SHP77 (cell line): ENCODE results near the gene TNRC6C.
"Not testable (repeated sequence)": the region's sequence is repeated elsewhere in the genome, so short reads cannot be mapped to it uniquely, and the experiment has no call there.

Experiments used
- DNase-seq, 2 experiments: peaks; one replicate each; lab custom pipeline; 2025; lab: John Stamatoyannopoulos, UW

Gene TNRC6C

DNA sequence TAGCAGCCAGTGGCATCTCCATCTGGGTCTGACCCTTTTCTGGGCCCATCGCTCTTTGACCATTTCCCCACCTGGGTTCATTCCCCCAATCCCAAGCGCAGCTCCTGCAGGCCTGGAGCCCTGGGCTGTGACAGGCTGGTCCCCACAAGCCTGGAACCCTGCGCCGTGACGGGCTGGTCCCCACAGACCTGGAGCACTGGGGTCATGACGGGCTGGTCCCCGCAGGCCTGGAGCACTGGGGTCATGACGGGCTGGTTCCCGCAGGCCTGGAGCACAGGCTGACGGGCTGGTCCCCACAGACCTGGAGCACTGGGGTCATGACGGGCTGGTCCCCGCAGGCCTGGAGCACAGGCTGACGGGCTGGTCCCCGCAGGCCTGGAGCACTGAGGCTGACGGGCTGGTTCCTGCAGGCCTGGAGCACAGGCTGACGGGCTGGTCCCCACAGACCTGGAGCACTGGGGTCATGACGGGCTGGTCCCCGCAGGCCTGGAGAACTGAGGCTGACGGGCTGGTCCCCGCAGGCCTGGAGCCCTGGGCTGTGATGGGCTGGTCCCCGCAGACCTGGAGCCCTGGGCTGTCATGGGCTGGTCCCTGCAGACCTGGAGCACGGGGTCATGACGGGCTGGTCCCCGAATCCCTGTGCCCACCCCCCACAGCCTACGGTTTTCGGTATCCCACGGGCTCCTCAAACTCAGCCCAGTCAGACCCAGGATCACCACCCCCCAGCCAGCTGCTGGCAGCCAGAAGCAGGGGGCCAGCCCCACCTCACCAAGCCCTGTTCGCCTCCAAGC lies 153.4 kb downstream of the TNRC6C start:
- DNase-seq, result no peak

DNA sequence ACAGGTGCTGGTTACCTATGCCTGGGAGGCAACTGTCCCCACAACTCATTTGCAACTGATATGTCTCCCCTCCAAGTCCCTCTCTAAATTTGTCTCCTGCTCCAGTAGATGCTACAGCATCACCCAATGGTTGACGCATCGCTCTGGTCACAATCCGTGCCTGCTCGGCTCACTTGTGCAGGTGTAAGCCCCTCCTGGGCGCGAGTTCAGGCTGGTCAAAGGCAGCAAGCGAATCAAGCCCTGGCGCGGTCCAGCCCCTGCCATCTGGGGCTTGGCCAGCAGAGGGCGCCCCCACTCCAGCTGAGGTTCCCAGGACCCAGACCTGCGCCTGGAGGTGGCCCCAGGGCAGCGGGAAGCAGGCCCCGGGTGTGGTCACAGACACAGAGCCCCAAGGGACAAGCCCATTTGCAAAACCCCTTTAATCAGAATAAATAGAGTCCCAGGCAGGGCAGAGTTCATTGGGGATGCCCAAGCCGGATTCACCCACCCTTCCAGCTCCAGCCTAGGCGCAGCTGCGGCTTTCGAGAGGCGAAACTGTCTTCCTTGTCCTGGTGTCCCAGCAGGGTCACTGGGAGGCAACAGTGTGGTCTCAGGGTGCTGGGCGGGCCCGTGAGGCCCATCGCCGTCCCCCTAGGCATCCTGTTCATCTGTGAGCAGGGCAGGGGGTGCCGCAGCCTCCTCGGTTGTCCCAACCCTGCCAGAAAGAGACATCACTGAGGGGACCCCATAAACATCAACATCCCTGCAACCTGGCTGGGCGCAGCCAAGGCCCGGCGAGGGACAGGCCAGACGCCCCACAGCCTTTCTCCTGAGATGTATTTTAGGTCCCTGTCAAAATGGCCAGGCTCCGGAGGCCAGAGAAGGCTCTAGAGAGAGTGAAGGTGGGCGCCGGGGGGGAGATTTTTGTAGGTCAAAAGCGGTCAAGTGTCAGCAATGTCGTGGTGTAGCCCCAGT lies 154.3 kb downstream of the TNRC6C start:
- DNase-seq, result peak; percentile 64

DNA sequence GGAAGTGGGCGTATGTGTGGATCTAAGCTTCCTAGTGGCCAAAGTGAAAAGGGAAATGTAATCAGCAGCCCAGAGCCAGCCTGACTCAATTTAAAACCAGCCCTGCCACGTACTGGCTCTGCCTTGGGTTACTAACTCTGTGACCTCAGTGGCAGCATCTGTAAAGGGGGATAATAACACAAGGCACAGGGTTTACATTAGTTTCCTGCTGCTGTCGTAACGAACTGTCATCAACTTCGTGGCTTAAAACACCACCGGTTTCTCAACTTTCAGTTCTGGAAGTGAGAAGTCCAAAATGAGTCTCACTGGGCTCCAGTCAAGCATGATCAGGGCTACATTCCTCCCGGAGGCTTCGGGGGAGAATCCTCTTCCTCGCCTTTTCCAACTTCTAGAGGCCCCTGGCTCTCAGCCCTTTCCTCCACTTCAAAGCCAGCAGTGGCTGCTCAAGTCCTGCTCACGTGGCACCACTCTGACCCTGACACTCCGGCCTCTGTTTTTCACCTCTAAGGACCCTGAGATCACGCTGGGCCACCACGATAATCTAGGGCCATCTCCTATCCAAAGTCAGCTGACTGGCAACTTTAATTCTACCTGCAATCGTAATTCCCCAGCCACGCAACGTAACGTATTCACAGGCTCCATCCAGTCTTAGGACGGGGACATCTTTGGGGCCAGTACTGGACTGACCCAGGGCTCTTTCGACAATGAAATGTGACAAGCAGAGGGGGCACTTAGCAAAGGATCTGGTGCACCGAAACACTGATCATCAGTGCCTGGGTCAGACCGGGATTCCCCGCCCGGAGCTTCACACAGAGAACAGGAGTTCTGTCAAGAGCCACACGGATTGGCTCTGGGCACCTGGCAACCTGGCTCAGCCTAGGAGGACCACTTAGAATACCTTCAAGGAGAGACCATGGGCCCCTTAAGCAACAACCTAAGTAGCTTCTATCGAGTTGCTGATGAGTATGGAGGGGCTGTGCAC lies 155.6 kb downstream of the TNRC6C start:
- no peak for DNase-seq

DNA sequence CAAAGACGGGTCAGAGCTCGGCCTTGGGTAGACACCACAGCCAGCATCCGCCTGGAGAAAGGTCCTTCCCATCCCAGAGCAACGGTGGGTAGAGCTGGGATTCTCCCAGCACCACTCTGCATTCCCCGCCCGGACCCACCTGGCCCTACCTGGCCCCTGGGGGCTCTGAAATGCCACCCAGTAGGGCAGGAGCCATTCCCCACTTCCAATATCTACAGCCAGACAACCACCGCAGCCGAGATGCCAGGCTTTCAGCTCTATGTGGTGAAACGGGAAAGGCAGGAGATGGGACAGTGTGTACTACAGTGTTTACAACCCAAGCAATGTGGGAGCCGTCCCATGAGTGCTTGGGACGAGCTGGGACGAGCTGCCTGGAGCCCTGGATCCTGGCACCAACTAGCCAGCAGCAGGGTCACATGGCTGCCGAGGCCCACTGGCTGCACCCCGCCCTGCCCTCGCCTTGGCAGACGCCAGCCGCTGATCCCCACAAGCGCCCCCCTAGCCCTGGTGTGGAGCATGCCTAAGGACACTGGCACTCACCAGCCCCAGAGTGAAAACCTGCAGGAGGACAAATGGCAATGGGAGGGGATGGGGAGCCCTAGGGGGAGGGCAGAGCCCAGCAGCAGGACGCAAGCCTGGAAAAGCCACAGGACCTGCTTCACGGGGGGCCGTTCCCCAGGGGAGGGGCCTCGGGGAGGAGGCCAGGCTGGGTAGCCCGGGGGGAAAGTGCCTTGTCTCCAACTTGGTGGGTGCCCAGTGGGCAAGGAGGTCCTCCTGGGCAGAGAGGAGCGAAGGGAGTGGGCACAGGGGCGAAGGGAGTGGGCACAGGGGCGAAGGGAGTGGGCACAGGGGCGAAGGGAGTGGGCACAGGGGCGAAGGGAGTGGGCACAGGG lies 156.6 kb downstream of the TNRC6C start:
- DNase-seq, result no peak

DNA sequence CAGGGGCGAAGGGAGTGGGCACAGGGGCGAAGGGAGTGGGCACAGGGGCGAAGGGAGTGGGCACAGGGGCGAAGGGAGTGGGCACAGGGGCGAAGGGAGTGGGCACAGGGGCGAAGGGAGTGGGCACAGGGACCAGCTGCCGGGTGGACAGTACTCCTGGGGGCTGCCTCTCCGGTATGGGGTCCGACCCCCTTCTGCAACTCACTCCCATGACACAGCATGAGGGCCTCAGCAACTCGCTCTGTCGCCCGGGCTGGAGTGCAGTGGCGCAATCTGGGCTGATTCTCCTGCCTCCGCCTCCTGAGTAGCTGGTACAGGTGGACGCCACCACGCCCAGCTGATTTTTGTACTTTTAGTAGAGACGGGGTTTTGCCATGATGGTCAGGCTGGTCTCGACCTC lies 157.3 kb downstream of the TNRC6C start:
- DNase-seq, result not testable (repeated sequence)

DNA sequence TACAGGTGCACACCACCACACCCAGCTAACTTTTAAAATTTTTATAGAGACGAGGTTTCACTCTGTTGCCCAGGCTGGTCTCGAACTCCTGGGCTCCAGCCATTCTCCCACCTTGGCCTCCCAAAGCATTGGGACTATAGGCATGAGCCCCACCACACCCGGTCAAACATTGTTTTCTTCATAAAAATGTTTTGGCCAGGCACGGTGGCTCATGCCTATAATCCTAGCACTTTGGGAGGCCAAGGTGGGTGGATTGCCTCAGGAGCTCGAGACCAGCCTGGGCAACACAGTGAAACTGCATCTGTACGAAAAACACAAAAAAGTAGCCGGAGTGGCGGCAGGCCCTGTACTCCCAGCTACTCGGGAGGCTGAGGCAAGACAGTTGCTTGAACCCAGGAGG lies 157.9 kb downstream of the TNRC6C start:
- DNase-seq, result no peak

DNA sequence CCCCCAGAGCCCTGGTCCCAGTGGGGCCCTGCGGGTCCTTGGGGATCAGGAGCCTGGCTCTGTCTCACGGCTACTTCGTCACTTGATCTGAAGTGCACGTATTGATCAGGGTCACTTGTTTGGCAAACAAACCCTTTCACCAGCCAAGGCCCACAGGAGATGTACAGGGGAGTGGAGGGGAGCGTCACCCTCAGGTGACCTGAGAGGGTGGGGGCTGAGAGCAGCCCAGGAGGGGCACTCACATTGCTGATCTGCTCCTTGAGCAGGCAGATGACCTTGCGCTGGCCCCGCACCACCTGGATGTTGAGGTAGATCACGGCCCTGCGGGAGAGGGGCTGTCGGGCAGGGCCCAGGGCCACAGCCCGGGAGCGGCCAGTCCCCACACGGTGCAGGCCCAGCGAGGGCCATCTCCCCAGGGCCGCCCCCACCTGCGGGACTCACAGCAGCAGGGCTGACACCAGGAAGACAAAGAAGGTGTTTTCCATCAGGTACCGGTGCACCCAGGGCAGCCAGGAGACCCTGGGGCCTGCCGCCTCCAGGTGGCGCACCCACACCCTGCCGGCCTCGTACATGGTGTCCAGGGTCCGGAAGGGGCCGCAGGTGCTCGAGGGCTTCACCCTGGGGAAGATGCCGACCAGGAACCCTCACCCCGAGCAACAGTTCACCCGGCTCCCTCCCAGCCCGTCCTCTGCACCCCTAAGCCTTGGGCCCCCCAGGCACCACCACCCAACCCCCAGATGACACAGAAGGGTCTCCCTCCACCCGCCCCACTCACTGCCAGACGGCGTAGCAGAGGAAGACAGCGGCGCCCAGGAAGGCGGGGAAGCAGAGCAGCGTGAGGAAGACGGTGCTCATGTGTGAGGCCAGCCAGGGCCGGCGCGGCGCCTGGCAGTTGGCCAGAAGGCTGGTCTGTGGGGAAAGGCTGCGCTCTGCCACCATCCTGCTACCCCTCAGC lies 158.8 kb downstream of the TNRC6C start:
- DNase-seq, result peak; percentile 78 to 89

DNA sequence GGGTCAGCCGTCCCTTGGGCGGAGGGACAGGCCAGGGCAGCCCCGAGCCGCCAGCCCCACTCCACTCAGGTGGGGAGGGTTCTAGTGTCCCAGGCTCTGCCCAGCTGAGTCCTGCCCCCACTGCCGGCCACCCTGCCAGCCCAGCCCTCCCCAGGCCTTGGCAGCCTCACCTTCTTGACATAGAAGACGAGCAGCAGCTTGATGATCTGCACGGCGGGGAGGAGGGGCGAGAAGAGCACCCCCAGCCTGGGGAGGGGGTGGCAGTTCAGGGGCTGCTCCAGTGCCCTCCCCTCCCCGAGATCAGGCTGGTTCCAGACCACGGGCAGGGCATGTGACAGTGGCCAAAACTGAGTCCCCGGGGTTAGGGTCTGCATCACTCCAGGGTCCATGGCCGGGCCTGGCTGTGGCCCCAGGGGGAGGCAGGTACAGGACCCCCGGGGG lies 160.3 kb downstream of the TNRC6C start:
- no peak for DNase-seq

DNA sequence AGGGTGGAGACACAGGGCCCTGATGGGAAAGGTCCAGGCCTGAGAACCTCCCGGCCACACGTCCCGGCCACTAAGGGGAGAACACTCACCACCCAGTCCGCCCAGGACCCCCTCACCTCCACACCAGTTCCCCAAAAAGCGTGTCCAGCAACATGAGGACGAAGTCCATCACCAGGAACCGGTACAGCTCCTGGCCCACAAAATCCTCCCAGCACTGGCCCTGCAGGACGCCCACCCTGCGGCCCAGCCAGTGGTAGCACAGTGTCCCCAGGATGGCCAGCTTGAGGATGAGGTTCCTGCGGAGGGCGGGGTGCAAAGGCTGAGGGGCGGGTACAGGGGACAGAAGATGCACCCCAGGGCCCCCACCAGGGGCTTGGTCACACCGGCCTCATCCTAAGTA lies 162.0 kb downstream of the TNRC6C start:
- DNase-seq, result no peak

DNA sequence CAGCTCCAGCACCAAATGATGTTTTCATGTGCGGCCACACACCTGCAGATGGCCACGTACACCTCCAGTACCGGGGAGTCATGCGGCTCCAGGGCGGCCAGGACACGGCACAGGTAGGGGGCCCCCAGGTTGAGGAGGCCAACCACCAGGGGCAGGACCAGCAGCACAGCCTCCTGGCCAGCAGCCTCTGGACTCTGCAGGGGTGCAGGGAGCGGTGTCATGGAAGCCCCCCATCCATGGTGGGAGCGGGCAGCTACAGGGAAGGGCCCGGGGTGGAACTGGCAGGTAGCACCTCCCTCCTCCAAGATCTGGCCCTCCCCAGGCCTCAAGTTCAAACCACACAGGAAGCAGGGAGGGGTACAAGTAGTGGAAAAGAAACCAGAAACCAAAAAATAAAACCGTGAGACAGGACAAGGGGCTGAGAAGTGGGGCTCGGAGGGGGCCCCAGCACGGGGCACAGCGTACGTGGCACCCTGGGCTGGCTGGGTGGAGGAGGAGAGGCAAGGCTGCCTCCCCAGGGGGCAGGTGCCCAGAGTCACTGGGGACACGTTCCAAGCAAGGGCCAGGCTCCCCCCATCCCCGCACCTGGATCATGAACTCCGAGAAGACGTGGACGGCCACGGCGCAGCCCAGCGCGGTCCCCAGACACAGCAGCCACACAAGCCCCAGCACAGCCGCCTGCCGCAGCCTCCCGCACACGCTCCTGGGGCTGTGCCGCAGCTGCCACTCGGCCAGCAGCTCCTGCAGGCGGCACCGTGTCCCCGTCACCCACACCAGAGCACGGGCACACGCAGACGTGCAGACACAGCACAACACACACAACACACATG lies 162.7 kb downstream of the TNRC6C start:
- no peak for DNase-seq

DNA sequence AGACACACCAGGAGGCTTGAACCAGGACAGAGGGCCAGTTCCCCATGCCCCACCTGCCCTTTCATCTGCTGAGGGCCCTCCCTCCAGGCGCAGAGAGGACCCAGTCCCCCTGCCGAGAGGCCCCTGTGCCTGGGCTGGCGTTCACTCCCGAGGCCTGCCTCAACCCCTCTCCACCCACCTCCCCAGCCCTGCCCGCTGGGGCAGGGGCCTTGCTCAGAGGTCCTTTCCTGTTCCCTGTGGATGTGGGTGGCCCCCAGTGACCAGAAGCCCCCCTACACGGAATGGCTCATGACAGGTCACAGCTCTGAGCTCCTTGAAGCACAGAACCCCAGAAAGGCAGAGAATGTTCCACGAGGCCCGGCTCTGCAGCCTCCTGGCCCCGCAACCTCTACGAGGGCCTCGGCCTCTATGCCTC lies 163.3 kb downstream of the TNRC6C start:
- no peak for DNase-seq

DNA sequence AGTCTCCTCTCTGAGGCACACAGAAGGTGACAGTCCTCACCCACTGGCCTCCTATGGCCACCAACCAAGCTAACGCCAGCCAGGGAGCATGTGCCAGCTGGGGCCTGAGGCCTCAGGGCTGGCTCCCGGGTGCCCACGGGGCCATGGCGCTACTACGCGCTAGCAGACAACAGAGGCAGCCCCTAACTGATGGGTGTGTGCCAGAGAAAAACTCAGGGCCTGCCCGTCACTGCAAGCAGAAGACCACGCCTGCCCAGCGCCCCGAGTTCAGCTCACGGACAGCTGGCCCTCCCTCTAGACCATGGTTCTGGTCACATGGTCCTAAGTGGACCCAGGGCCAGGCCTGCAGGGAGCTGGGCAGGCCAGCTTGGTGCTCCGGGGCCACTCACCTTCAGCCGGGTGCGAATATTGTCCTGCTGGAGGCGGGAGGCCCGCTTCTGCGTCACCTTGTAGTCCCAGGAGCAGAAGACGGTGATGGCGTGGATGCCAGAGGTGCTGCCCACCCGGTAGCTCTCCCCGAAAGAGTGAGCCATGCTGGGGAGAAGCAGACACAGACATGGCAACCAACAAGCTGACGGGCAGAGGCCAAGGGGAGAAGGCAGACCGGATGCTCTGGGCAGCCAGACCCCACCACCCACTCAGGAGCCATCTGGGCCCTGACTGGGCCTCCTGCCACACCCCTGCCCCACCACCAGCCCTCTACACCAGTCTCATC lies 163.9 kb downstream of the TNRC6C start:
- DNase-seq, result no peak

DNA sequence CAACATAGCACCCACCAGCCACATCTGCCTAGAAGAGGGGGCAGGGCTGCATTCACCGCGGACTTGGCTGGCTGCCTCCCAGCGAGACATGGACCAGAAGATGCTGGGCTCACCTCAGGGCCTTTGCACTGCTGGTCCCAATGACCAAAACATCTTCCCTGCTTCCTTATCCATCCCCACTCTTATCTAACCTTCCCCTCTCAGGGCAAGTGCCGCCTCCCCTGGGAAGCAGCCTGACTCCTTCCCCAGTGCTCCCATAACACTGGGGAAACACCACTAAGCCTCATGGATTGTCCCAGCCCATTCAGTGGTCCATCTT lies 164.4 kb downstream of the TNRC6C start:
- no peak for DNase-seq

DNA sequence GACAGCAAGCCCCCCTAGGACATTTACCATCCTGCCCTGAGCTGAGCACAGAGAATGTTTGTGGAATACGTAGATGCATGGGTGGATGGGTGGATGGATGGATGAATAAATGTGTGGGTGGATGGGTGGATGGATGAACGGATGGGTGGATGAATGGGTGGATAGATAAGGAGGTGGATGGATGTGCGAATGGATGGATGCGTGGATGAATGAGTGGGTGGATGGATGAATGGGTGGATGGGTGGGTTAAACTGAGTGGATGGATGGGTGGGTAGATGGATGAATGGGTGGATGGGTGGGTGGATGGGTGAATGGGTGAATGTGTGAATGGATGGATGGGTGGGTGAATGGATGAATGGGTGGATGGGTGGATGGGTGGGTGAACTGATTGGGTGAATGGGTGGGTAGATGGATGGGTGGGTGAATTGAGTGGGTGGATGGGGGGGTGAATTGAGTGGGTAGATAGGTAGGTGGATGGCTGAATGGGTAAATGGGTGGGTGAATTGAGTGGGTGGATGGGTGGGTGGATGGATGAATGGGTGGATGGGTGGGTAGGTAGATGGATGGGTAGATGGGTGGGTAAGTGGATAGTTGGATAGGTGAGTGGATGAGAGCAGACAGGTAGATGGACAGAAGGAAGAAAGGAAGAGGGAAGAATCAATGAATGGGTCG lies 164.9 kb downstream of the TNRC6C start:
- no peak for DNase-seq

DNA sequence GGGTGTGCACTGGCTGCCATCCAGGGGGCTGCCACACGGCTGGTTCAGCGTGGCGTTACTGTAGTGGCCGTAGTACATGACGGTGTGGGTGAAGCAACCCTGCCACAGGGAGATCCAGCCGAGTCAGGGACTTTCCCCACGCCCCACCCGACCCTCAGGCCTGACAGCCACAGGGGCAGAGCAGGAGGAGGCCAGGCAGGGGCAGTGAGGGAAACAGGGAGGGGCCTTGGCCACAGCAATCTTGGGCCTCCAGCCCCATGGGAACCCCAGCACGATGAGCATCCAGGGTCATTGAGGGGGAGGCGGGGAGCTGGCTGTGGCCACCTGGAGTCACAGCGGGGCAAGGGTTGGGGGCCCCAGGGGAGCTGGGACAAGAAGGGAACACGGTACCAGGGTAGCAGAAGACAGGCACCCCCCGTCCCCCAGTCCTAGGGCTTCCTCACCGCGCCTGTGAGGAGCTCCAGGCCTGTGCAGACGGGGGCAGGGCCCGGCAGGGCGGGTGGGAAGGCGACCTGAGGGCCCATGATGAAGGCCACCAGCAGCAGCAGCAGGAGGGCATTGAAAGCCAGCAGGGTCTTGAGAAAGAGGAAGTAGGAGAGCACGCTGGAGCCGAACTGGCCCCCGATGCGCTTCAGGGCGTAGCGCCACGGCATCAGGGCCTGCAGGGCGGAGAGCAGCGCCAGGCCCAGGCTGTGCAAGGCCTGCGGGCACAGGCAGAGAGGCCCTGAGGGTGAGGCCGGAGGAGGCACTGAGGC lies 165.8 kb downstream of the TNRC6C start:
- no peak for DNase-seq

DNA sequence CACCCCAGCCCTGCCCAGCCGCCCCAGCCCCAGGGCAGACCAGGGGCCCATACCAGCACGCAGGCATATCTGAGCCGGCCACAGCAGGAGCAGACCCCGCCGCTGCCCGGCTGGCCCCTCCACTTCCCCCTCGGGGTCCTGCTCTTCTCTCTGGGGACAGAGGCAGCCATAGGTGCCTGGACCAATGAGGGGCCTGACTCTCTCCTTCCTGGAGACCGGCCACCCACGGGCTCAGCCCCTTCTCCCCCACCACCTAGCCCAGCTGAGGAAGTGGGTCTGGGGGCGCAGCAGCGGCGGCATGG lies 166.3 kb downstream of the TNRC6C start:
- DNase-seq, result no peak
